Osteoblast (primary cell): ENCODE measurements around the gene DYNLRB1. TPM values are rescaled to one million over a fixed set of nuclear protein-coding genes. Genes with fewer than 3 reads are reported as not detected.

ENCODE experiments used
- DNase-seq: peaks from one replicate; pipeline ENCODE4 v3.0.0; 2011; ENCODE audit warnings: low spot score, mixed read lengths; ENCODE audit not compliant: insufficient read length; ENCODE audit errors: missing footprints
- H2AFZ ChIP-seq: 2 replicates; pipeline ENCODE4 v1.6.0; 2011; ENCODE audit warnings: mild to moderate bottlenecking, low read length
- H3K27ac ChIP-seq: 2 replicates; pipeline ENCODE4 v1.5.1; 2011; ENCODE audit warnings: mild to moderate bottlenecking, low read depth, low read length, moderate library complexity
- H3K27me3 ChIP-seq: 2 replicates; pipeline ENCODE4 v1.6.0; 2012; ENCODE audit warnings: mild to moderate bottlenecking, control low read depth, inconsistent platforms, low read length, moderate library complexity; ENCODE audit not compliant: insufficient read depth
- H3K36me3 ChIP-seq: 2 replicates; pipeline ENCODE4 v1.5.1; 2011; ENCODE audit warnings: mild to moderate bottlenecking, low read length, control low read depth, moderate library complexity; ENCODE audit not compliant: insufficient read depth
- H3K4me1 ChIP-seq: 2 replicates; pipeline ENCODE4 v1.5.1; 2011; ENCODE audit warnings: mild to moderate bottlenecking, low read length, control low read depth, moderate library complexity; ENCODE audit not compliant: insufficient read depth
- H3K4me2 ChIP-seq: 2 replicates; pipeline ENCODE4 v1.6.0; 2011; ENCODE audit warnings: mild to moderate bottlenecking, low read length; ENCODE audit not compliant: insufficient read depth
- H3K4me3 ChIP-seq: fragments of 200-600 bp; sonication (generic); 3 replicates; pipeline ENCODE4 v1.5.1; 2012; ENCODE audit warnings: mild to moderate bottlenecking, low read length, inconsistent platforms; ENCODE audit not compliant: insufficient read depth
- H3K79me2 ChIP-seq: 2 replicates; pipeline ENCODE4 v1.6.0; 2012; ENCODE audit warnings: mild to moderate bottlenecking, low read length, control low read depth, inconsistent platforms; ENCODE audit not compliant: insufficient read depth
- H3K9me3 ChIP-seq: 2 replicates; pipeline ENCODE4 v1.5.1; 2011; ENCODE audit warnings: low read depth, low read length, control low read depth
- H4K20me1 ChIP-seq: 2 replicates; pipeline ENCODE4 v1.6.0; 2012; ENCODE audit warnings: mild to moderate bottlenecking, low read length, control low read depth; ENCODE audit not compliant: insufficient read depth
- CTCF ChIP-seq: IDR thresholded peaks from 2 replicates; pipeline ENCODE4 v1.5.1; 2011; ENCODE audit warnings: mild to moderate bottlenecking, low read depth, low read length, moderate library complexity; ENCODE audit errors: extremely low read depth
- total RNA-seq: library from RNA; depleted of rRNA; stranded (reverse); fragments of >200 nt; gene quantifications from 2 replicates; pipeline ENCODE4 v1.2.3, GENCODE V29; 2012

The DYNLRB1 gene
- total RNA-seq, 1 donor: 51.0 TPM

- no peaks in the 10 kb centered on the region for H3K36me3 ChIP-seq
- no peaks in the 10 kb centered on the region for H3K9me3 ChIP-seq
- H3K4me3 ChIP-seq: no peak overlapping the region
- H4K20me1 ChIP-seq: no peaks in the 10 kb centered on the region
- H3K27ac ChIP-seq: no peak overlapping the region
- H3K27me3 ChIP-seq: no peaks in the 10 kb centered on the region
- H3K4me2 ChIP-seq: no peak overlapping the region
- H3K79me2 ChIP-seq: no peaks in the 10 kb centered on the region
- H3K4me1 ChIP-seq: peaks cover 2% of the 10 kb centered on the region
- no peak for DNase-seq
- H2AFZ ChIP-seq: no peak overlapping the region
- TF ChIP-seq CTCF: no peak
Observed at GRCh38 chr20:34566978-34567891, 51.0 kb downstream of the DYNLRB1 start.

- Histone ChIP-seq H3K27me3 (no peaks in the 10 kb centered on the region), H3K79me2 (no peaks in the 10 kb centered on the region), H3K27ac (no peak overlapping the region), H3K36me3 (no peaks in the 10 kb centered on the region), H4K20me1 (no peaks in the 10 kb centered on the region), H3K4me2 (no peak overlapping the region), H3K4me3 (no peak overlapping the region), H3K4me1 (peaks cover 2% of the 10 kb centered on the region), H3K9me3 (no peaks in the 10 kb centered on the region), H2AFZ (no peak overlapping the region)
- no peak for DNase-seq
- TF ChIP-seq CTCF: no peak
Observed at GRCh38 chr20:34567892-34568865, 52.0 kb downstream of the DYNLRB1 start.

- Histone ChIP-seq H3K4me3 (no peak overlapping the region), H2AFZ (no peak overlapping the region), H3K9me3 (no peaks in the 10 kb centered on the region), H3K4me1 (peaks cover 2% of the 10 kb centered on the region), H3K27ac (no peak overlapping the region), H3K4me2 (no peak overlapping the region), H3K36me3 (no peaks in the 10 kb centered on the region), H3K27me3 (no peaks in the 10 kb centered on the region), H4K20me1 (no peaks in the 10 kb centered on the region), H3K79me2 (no peaks in the 10 kb centered on the region)
- TF ChIP-seq CTCF: no peak
- DNase-seq: no peak
Observed at GRCh38 chr20:34569598-34569997, 53.4 kb downstream of the DYNLRB1 start.
